Activated T-cell treated with anti-CD3 and anti-CD28 coated beads for 1 hour (primary cell): ENCODE data around the gene HDAC9.

ENCODE experiments used
- DNase-seq: peaks from one replicate; pipeline ENCODE4 v3.0.0-alpha.2; 2020; ENCODE audit warnings: low read depth

HDAC9 gene

GRCh38 chr7:18788026-18788425 is 292.5 kb downstream of the HDAC9 start:
- no peak for DNase-seq

- no peak for DNase-seq
These were observed 297.5 kb downstream of the HDAC9 start for GRCh38 chr7:18792871-18793595.

- DNase-seq, result no peak
These were observed 300.7 kb downstream of the HDAC9 start for GRCh38 chr7:18796216-18796615.

GRCh38 chr7:18798088-18798906 is 302.7 kb downstream of the HDAC9 start:
- DNase-seq, result no peak

GRCh38 chr7:18799899-18800298 is 304.4 kb downstream of the HDAC9 start:
- DNase-seq, result no peak

GRCh38 chr7:18803923-18804322 is 308.4 kb downstream of the HDAC9 start:
- no peak for DNase-seq

- no peak for DNase-seq
These were observed 310.6 kb downstream of the HDAC9 start for GRCh38 chr7:18806177-18806576.

- DNase-seq, result no peak
These were observed 312.5 kb downstream of the HDAC9 start for GRCh38 chr7:18808026-18808425.

GRCh38 chr7:18815261-18815960 is 319.9 kb downstream of the HDAC9 start:
- DNase-seq, result no peak

- DNase-seq, result no peak
These were observed 325.4 kb downstream of the HDAC9 start for GRCh38 chr7:18820981-18821380.

- DNase-seq, result no peak
These were observed 326.0 kb downstream of the HDAC9 start for GRCh38 chr7:18821554-18821953.

- DNase-seq, result no peak
These were observed 328.6 kb downstream of the HDAC9 start for GRCh38 chr7:18824157-18824556.

- no peak for DNase-seq
These were observed 332.9 kb downstream of the HDAC9 start for GRCh38 chr7:18828260-18828993.

GRCh38 chr7:18828994-18829857 is 333.7 kb downstream of the HDAC9 start:
- DNase-seq, result no peak

- no peak for DNase-seq
These were observed 334.3 kb downstream of the HDAC9 start for GRCh38 chr7:18829858-18830285.

- no peak for DNase-seq
These were observed 335.9 kb downstream of the HDAC9 start for GRCh38 chr7:18831419-18831818.

- no peak for DNase-seq
These were observed 336.4 kb downstream of the HDAC9 start for GRCh38 chr7:18831943-18832342.

GRCh38 chr7:18834577-18834976 is 339.0 kb downstream of the HDAC9 start:
- DNase-seq, result no peak

- DNase-seq, result no peak
These were observed 339.6 kb downstream of the HDAC9 start for GRCh38 chr7:18835001-18835690.

GRCh38 chr7:18843979-18844378 is 348.4 kb downstream of the HDAC9 start:
- no peak for DNase-seq
